Thymus (tissue), 11 donors: ENCODE data around the gene SIRT3. TPM values are rescaled to one million over a fixed set of nuclear protein-coding genes. Genes with fewer than 3 reads are reported as not detected.

Experiments
- DNase-seq, 9 donors: peaks; one replicate each; pipeline ENCODE4 v3.0.0-alpha.2; 2013; ENCODE audit warnings: low spot score in 9 of 9, low read depth in 6 of 9, missing footprints in 1 of 9
- H3K27ac ChIP-seq, 2 donors: one replicate each; pipeline ENCODE4 v1.5.1; 2013; ENCODE audit warnings: control low read depth in 1 of 2, low read depth in 1 of 2, low read length in 1 of 2, mild to moderate bottlenecking in 1 of 2, moderate library complexity in 1 of 2
- H3K27me3 ChIP-seq, 2 donors: one replicate each; pipeline ENCODE4 v1.5.1; 2013; ENCODE audit warnings: low read length in 1 of 2; ENCODE audit not compliant: control insufficient read depth in 2 of 2, insufficient read depth in 1 of 2
- H3K36me3 ChIP-seq, 2 donors: one replicate each; pipeline ENCODE4 v1.5.1; 2013; ENCODE audit warnings: low read length in 1 of 2, mild to moderate bottlenecking in 1 of 2, moderate library complexity in 1 of 2; ENCODE audit not compliant: control insufficient read depth in 2 of 2, insufficient read depth in 2 of 2
- H3K4me1 ChIP-seq, 2 donors: one replicate each; pipeline ENCODE4 v1.5.1; 2013; ENCODE audit warnings: low read length in 2 of 2; ENCODE audit not compliant: control insufficient read depth in 2 of 2, insufficient read depth in 2 of 2
- H3K4me3 ChIP-seq, 2 donors: one replicate each; pipeline ENCODE4 v1.5.1; 2013; ENCODE audit warnings: low read length in 2 of 2, control low read depth in 1 of 2, mild to moderate bottlenecking in 1 of 2
- H3K9me3 ChIP-seq, 2 donors: one replicate each; pipeline ENCODE4 v1.5.1; 2013; ENCODE audit warnings: low read length in 1 of 2, mild to moderate bottlenecking in 1 of 2; ENCODE audit not compliant: control insufficient read depth in 2 of 2, insufficient read depth in 1 of 2
- WGBS: extraction: QIAGEN DNeasy Blood & Tissue Kit; methylation state at CpG from one replicate; pipeline ENCODE4 v1.1.7; 2013; 5-methylcytosine and 5-hydroxymethylcytosine counted together
- polyA plus RNA-seq: library from polyadenylated mRNA; stranded (reverse); fragments of 200-250 nt; gene quantifications from one replicate; pipeline ENCODE4 v1.2.3, GENCODE V29; 2013
- total RNA-seq: library from RNA; stranded (reverse); fragments of 120-200 nt; gene quantifications from one replicate; pipeline ENCODE4 v1.2.4, GENCODE V29; 2013
- donor health status: healthy.

Gene SIRT3
- total and polyA plus RNA-seq, 2 donors: 6.5 to 38.3 TPM

GRCh38 chr11:208917-209260 lies 27.3 kb downstream of the SIRT3 start:
- Histone ChIP-seq H3K4me1 (peaks cover 24 to 30% of the 10 kb centered on the region in 2 donors), H3K27me3 (peaks cover 0 to 2% of the 10 kb centered on the region in 2 donors), H3K27ac (peak overlapping the region; percentile 66 to 100), H3K36me3 (peaks cover 58 to 61% of the 10 kb centered on the region in 2 donors), H3K9me3 (no peaks in the 10 kb centered on the region), H3K4me3 (peak overlapping the region; percentile 87 to 97)
- DNase-seq: no peak
- under 1% methylated on average over 26 of the region's 26 CpGs for WGBS

- DNase-seq: peak; percentile 34 to 90 (median 73)
- Histone ChIP-seq H3K27me3 (peaks cover 0 to 2% of the 10 kb centered on the region in 2 donors), H3K36me3 (peaks cover 60% of the 10 kb centered on the region in 2 donors), H3K4me3 (peak overlapping the region; percentile 87 to 97), H3K9me3 (no peaks in the 10 kb centered on the region), H3K27ac (peak overlapping the region; percentile 99 to 100), H3K4me1 (peaks cover 24 to 32% of the 10 kb centered on the region in 2 donors)
- WGBS: under 1% methylated on average over 57 of the region's 57 CpGs
Observed at GRCh38 chr11:208181-208916, 27.8 kb downstream of the SIRT3 start.

GRCh38 chr11:207863-208180 lies 28.3 kb downstream of the SIRT3 start:
- DNase-seq: no peak
- Histone ChIP-seq H3K27ac (peak overlapping the region; percentile 99 to 100), H3K36me3 (peaks cover 56 to 58% of the 10 kb centered on the region in 2 donors), H3K27me3 (peaks cover 0 to 2% of the 10 kb centered on the region in 2 donors), H3K4me3 (peak overlapping the region; percentile 87 to 97), H3K4me1 (peaks cover 24 to 37% of the 10 kb centered on the region in 2 donors), H3K9me3 (no peaks in the 10 kb centered on the region)
- WGBS: under 1% methylated on average over 27 of the region's 27 CpGs

- H3K36me3 ChIP-seq: peaks cover 51 to 53% of the 10 kb centered on the region in 2 donors
- peak within 1 kb of the TSS; percentile 99 to 100 for H3K27ac ChIP-seq
- under 1% methylated on average over 63 of the region's 63 CpGs for WGBS
- H3K9me3 ChIP-seq: no peaks in the 10 kb centered on the region
- peaks cover 27 to 42% of the 10 kb centered on the region in 2 donors for H3K4me1 ChIP-seq
- H3K4me3 ChIP-seq: peak within 1 kb of the TSS; percentile 87 to 97
- H3K27me3 ChIP-seq: peaks cover 0 to 2% of the 10 kb centered on the region in 2 donors
- peak; percentile 91 to 99 (median 96) for DNase-seq
Observed at GRCh38 chr11:207208-207862, 28.8 kb downstream of the SIRT3 start, which contains the start of the genes BET1L and RIC8A. TSS of gene BET1L (minus strand) at chr11:207399. CDS start at chr11:207321, 78 bp downstream. TSS of gene RIC8A (plus strand) at chr11:207708. CDS start at chr11:208855, 1,147 bp downstream.

- H3K4me1 ChIP-seq: peaks cover 31 to 48% of the 10 kb centered on the region in 2 donors
- no peaks in the 10 kb centered on the region for H3K9me3 ChIP-seq
- peak overlapping the region; percentile 87 to 97 for H3K4me3 ChIP-seq
- 4% methylated on average over 39 of the region's 39 CpGs for WGBS
- H3K27me3 ChIP-seq: peaks cover 0 to 2% of the 10 kb centered on the region in 2 donors
- DNase-seq: peak in 1 of 9 donors; percentile 28
- H3K27ac ChIP-seq: peak overlapping the region; percentile 96 to 100
- H3K36me3 ChIP-seq: peaks cover 44 to 46% of the 10 kb centered on the region in 2 donors
Observed at GRCh38 chr11:206526-207207, 29.5 kb downstream of the SIRT3 start.

- Histone ChIP-seq H3K4me3 (peak overlapping the region; percentile 87 to 97), H3K36me3 (peaks cover 37 to 39% of the 10 kb centered on the region in 2 donors), H3K27me3 (peaks cover 0 to 2% of the 10 kb centered on the region in 2 donors), H3K4me1 (peaks cover 31 to 52% of the 10 kb centered on the region in 2 donors), H3K27ac (no peak overlapping the region), H3K9me3 (no peaks in the 10 kb centered on the region)
- no peak for DNase-seq
- WGBS: 96% methylated on average over 7 of the region's 7 CpGs
Observed at GRCh38 chr11:206002-206384, 30.1 kb downstream of the SIRT3 start.

GRCh38 chr11:205221-206001 lies 30.7 kb downstream of the SIRT3 start:
- Histone ChIP-seq H3K9me3 (no peaks in the 10 kb centered on the region), H3K36me3 (peaks cover 34 to 37% of the 10 kb centered on the region in 2 donors), H3K4me1 (peaks cover 30 to 52% of the 10 kb centered on the region in 2 donors), H3K27ac (no peak overlapping the region), H3K4me3 (no peak overlapping the region), H3K27me3 (peaks cover 0 to 2% of the 10 kb centered on the region in 2 donors)
- 97% methylated on average over 16 of the region's 16 CpGs for WGBS
- no peak for DNase-seq

- H3K27ac ChIP-seq: no peak overlapping the region
- H3K27me3 ChIP-seq: peaks cover 0 to 2% of the 10 kb centered on the region in 2 donors
- peaks cover 26 to 29% of the 10 kb centered on the region in 2 donors for H3K36me3 ChIP-seq
- WGBS: 93% methylated on average over 12 of the region's 12 CpGs
- H3K9me3 ChIP-seq: no peaks in the 10 kb centered on the region
- H3K4me1 ChIP-seq: peaks cover 23 to 46% of the 10 kb centered on the region in 2 donors
- no peak for DNase-seq
- H3K4me3 ChIP-seq: no peak overlapping the region
Observed at GRCh38 chr11:204587-205109, 31.5 kb downstream of the SIRT3 start.
